PC-9 (cell line): ENCODE results near the gene CDYL2. TPM values are rescaled to one million over a fixed set of nuclear protein-coding genes. Genes with fewer than 3 reads are reported as not detected.

Source experiments
- BruUV-seq: library from RNA; stranded (reverse); fragments of 400-500 nt; replicated peaks from 2 replicates; lab custom pipeline; 2021; lab: Mats Ljungman, UMichigan
- CTCF ChIA-PET: fragments of 300-600 bp; sonication (Branson Sonifier 250); formaldehyde crosslinking; loops from one replicate; lab custom pipeline; 2022; ENCODE audit warnings: antibody characterized with exemption; lab: Charles Lee
- POLR2A ChIA-PET: fragments of 300-600 bp; sonication (Branson Sonifier 250); formaldehyde crosslinking; loops from one replicate; lab custom pipeline; 2022; ENCODE audit warnings: antibody characterized with exemption; ENCODE audit not compliant: unreplicated experiment; lab: Charles Lee
- DNase-seq, 2 experiments: peaks; one replicate each; pipeline versions ENCODE4 v3.0.0 to v3.0.0-alpha.2; 2015 to 2022; ENCODE audit warnings: mixed read lengths in 1 of 2
- H2AFZ ChIP-seq: fragments of 200-600 bp; sonication (generic); 2 replicates; pipeline ENCODE4 v1.8.1; 2017; ENCODE audit warnings: antibody characterized with exemption
- H3F3A ChIP-seq: fragments of 200-600 bp; sonication (generic); 2 replicates; pipeline ENCODE4 v1.8.1; 2017; ENCODE audit warnings: antibody characterized with exemption, mild to moderate bottlenecking, low read depth; ENCODE audit not compliant: insufficient read depth
- H3K27ac ChIP-seq: fragments of 200-600 bp; sonication (generic); 2 replicates; pipeline ENCODE4 v1.6.1; 2016; ENCODE audit warnings: mixed run types
- H3K27me3 ChIP-seq: fragments of 200-600 bp; sonication (generic); 2 replicates; pipeline ENCODE4 v1.6.1; 2016; ENCODE audit warnings: low read depth, mixed run types; ENCODE audit not compliant: insufficient read depth
- H3K36me3 ChIP-seq: fragments of 200-600 bp; sonication (generic); 2 replicates; pipeline ENCODE4 v1.6.1; 2016; ENCODE audit warnings: low read depth, mixed run types
- H3K4me1 ChIP-seq: fragments of 200-600 bp; sonication (generic); replicated peaks from 2 replicates; pipeline ENCODE4 v1.6.1; 2016; ENCODE audit warnings: mixed run types; ENCODE audit not compliant: insufficient read depth
- H3K4me2 ChIP-seq: fragments of 200-600 bp; sonication (generic); 2 replicates; pipeline ENCODE4 v1.6.1; 2017; ENCODE audit warnings: mixed run types
- H3K4me3 ChIP-seq: fragments of 200-600 bp; sonication (generic); 2 replicates; pipeline ENCODE4 v1.6.1; 2016; ENCODE audit warnings: mixed run types
- H3K79me2 ChIP-seq: fragments of 200-600 bp; sonication (generic); 2 replicates; pipeline ENCODE4 v1.6.1; 2017; ENCODE audit warnings: low read depth, mixed run types
- H3K9me2 ChIP-seq: fragments of 200-600 bp; sonication (generic); 2 replicates; pipeline ENCODE4 v1.8.1; 2017; ENCODE audit warnings: mild to moderate bottlenecking; ENCODE audit not compliant: insufficient read depth
- H3K9me3 ChIP-seq: fragments of 200-600 bp; sonication (generic); 2 replicates; pipeline ENCODE4 v1.8.1; 2016; ENCODE audit warnings: low read depth; ENCODE audit not compliant: insufficient read depth
- H4K20me1 ChIP-seq: fragments of 200-600 bp; sonication (generic); 2 replicates; pipeline ENCODE4 v1.8.1; 2017; ENCODE audit not compliant: insufficient read depth
- CTCF ChIP-seq: fragments of 200-600 bp; sonication (generic); conservative IDR thresholded peaks from 2 replicates; pipeline ENCODE4 v1.6.1; 2017; ENCODE audit warnings: mixed run types, antibody characterized with exemption, mild to moderate bottlenecking, moderate library complexity
- EZH2 ChIP-seq: fragments of 200-600 bp; sonication (generic); IDR thresholded peaks from 2 replicates; pipeline ENCODE4 v1.8.0; 2017; ENCODE audit warnings: antibody characterized with exemption, low read depth
- intact Hi-C: fragments of 100-400 bp; cut with micrococcal nuclease; formaldehyde crosslinking; loops from one replicate; pipeline ENCODE4 v1.10.0; 2022; ENCODE audit not compliant: unreplicated experiment
- total RNA-seq: library from RNA; stranded (reverse); gene quantifications from 2 replicates; pipeline ENCODE4 v1.2.3, GENCODE V29; 2021

The CDYL2 gene
- total RNA-seq, 1 experiment from 2014 or later: 3.3 TPM

- intact Hi-C loops: no loop called here
- H3K27me3 ChIP-seq: peaks cover 9% of the 10 kb centered on the region; the same call in 1 of the 2 replicates
- no peak overlapping the region for H3K4me3 ChIP-seq
- H3K79me2 ChIP-seq: no peaks in the 10 kb centered on the region
- H2AFZ ChIP-seq: no peak overlapping the region
- DNase-seq: no peak
- no peaks in the 10 kb centered on the region for H3F3A ChIP-seq
- no peaks in the 10 kb centered on the region for H3K9me2 ChIP-seq
- TF ChIP-seq EZH2: no peak
- no peak for TF ChIP-seq CTCF
- ChIA-PET POLR2A (interaction anchor here (0.6 kb wide), 1 partner anchor 443 kb away, joined by 3 read pairs; no protein-coding TSS in a partner anchor), CTCF (no interaction called here)
- no peak overlapping the region for H3K27ac ChIP-seq
- no peak overlapping the region for H3K4me2 ChIP-seq
- no TSS peak for BruUV-seq
- no peaks in the 10 kb centered on the region for H3K4me1 ChIP-seq
- H4K20me1 ChIP-seq: no peaks in the 10 kb centered on the region
- H3K9me3 ChIP-seq: no peaks in the 10 kb centered on the region
- H3K36me3 ChIP-seq: no peaks in the 10 kb centered on the region
These were observed 101.7 kb downstream of the CDYL2 start for GRCh38 chr16:80702696-80703095.

GRCh38 chr16:80700558-80700957 is 103.8 kb downstream of the CDYL2 start:
- Histone ChIP-seq H3F3A (no peaks in the 10 kb centered on the region), H3K36me3 (no peaks in the 10 kb centered on the region), H3K27me3 (peaks cover 9% of the 10 kb centered on the region; the same call in 1 of the 2 replicates), H4K20me1 (no peaks in the 10 kb centered on the region), H3K4me2 (no peak overlapping the region), H3K27ac (no peak overlapping the region), H3K9me3 (no peaks in the 10 kb centered on the region), H2AFZ (no peak overlapping the region), H3K4me1 (no peaks in the 10 kb centered on the region), H3K9me2 (no peaks in the 10 kb centered on the region), H3K79me2 (no peaks in the 10 kb centered on the region), H3K4me3 (no peak overlapping the region)
- ChIA-PET POLR2A (no interaction called here), CTCF (no interaction called here)
- intact Hi-C loops: no loop called here
- no TSS peak for BruUV-seq
- DNase-seq: no peak
- TF ChIP-seq CTCF (no peak), EZH2 (no peak)

- BruUV-seq: no TSS peak
- Histone ChIP-seq H3K4me3 (no peak overlapping the region), H3K4me1 (no peaks in the 10 kb centered on the region), H3K79me2 (no peaks in the 10 kb centered on the region), H3K9me2 (no peaks in the 10 kb centered on the region), H3K27me3 (0 out of 2 replicates have a peak, but pooled peaks cover 6% of the 10 kb centered on the region), H3K4me2 (no peak overlapping the region), H3K27ac (no peak overlapping the region), H2AFZ (no peak overlapping the region), H3K9me3 (no peaks in the 10 kb centered on the region), H3F3A (no peaks in the 10 kb centered on the region), H3K36me3 (no peaks in the 10 kb centered on the region), H4K20me1 (no peaks in the 10 kb centered on the region)
- DNase-seq: no peak
- TF ChIP-seq CTCF: no peak
- TF ChIP-seq EZH2: no peak
- ChIA-PET CTCF (no interaction called here), POLR2A (no interaction called here)
- intact Hi-C loops: no loop called here
These were observed 109.4 kb downstream of the CDYL2 start for GRCh38 chr16:80695020-80695419.
